IMR-90 (cell line): Measurements from ENCODE around the gene DDX54. TPM values are rescaled to one million over a fixed set of nuclear protein-coding genes. Genes with fewer than 3 reads are reported as not detected.

Experiments used
- ATAC-seq: fragments of 200-7000 bp; cut with Tn5 transposase; 2 replicates; pipeline ENCODE4 v1.9.1; 2020; ENCODE audit warnings: low read depth, mild to moderate bottlenecking, moderate library complexity
- BruUV-seq: library from RNA; stranded (reverse); fragments of 400-500 nt; replicated peaks from 2 replicates; lab custom pipeline; 2021; lab: Mats Ljungman, UMichigan
- CTCF ChIA-PET: fragments of 300-600 bp; formaldehyde crosslinking; extraction: SDS; loops from one replicate; lab custom pipeline; 2021; ENCODE audit warnings: antibody characterized with exemption; lab: Yijun Ruan, JAX
- POLR2A ChIA-PET: fragments of 300-600 bp; sonication (Branson Sonifier 250); formaldehyde crosslinking; loops from one replicate; lab custom pipeline; 2022; ENCODE audit warnings: antibody characterized with exemption; ENCODE audit not compliant: unreplicated experiment; lab: Charles Lee
- DNase-seq: peaks from one replicate; pipeline ENCODE4 v3.0.0; 2013
- H2AFZ ChIP-seq: replicated peaks from 2 replicates; pipeline ENCODE3; 2013; ENCODE audit warnings: low read length, mild to moderate bottlenecking; ENCODE audit not compliant: poor library complexity
- H2AK5ac ChIP-seq: 2 replicates; pipeline ENCODE4 v1.6.1; 2013; ENCODE audit warnings: low read depth, low read length, inconsistent platforms
- H2AK9ac ChIP-seq: replicated peaks from 2 replicates; pipeline ENCODE3; 2013; ENCODE audit warnings: mild to moderate bottlenecking, low read depth, low read length, moderate library complexity; ENCODE audit not compliant: poor library complexity
- H2BK120ac ChIP-seq: 2 replicates; pipeline ENCODE4 v1.6.1; 2013; ENCODE audit warnings: low read depth, low read length, inconsistent platforms
- H2BK15ac ChIP-seq: 3 replicates; pipeline ENCODE4 v1.6.1; 2013; ENCODE audit warnings: low read depth, low read length, inconsistent platforms
- H2BK20ac ChIP-seq: 2 replicates; pipeline ENCODE4 v1.6.1; 2013; ENCODE audit warnings: low read depth, mild to moderate bottlenecking, inconsistent platforms, low read length, moderate library complexity
- H2BK5ac ChIP-seq: 2 replicates; pipeline ENCODE4 v1.6.1; 2013; ENCODE audit warnings: mild to moderate bottlenecking, low read depth, low read length, inconsistent platforms; ENCODE audit not compliant: poor library complexity, severe bottlenecking
- H3K14ac ChIP-seq: replicated peaks from 2 replicates; pipeline ENCODE4 v1.6.1; 2013; ENCODE audit warnings: low read depth, low read length, inconsistent platforms
- H3K18ac ChIP-seq: 2 replicates; pipeline ENCODE4 v1.6.1; 2013; ENCODE audit warnings: low read depth, low read length, control low read depth
- H3K23ac ChIP-seq: 2 replicates; pipeline ENCODE4 v1.6.1; 2013; ENCODE audit warnings: low read depth, low read length, inconsistent platforms
- H3K27ac ChIP-seq: 2 replicates; pipeline ENCODE4 v1.5.1; 2013; ENCODE audit warnings: mild to moderate bottlenecking, control low read depth, low read length; ENCODE audit not compliant: insufficient read depth
- H3K27me3 ChIP-seq: 2 replicates; pipeline ENCODE4 v1.6.1; 2013; ENCODE audit warnings: low read length; ENCODE audit not compliant: control insufficient read depth, insufficient read depth
- H3K36me3 ChIP-seq: 2 replicates; pipeline ENCODE4 v1.6.1; 2013; ENCODE audit warnings: low read length, mixed read lengths; ENCODE audit not compliant: control insufficient read depth, insufficient read depth
- H3K4ac ChIP-seq: 2 replicates; pipeline ENCODE4 v1.6.1; 2013; ENCODE audit warnings: low read depth, low read length, inconsistent platforms
- H3K4me1 ChIP-seq: 2 replicates; pipeline ENCODE4 v1.6.1; 2013; ENCODE audit warnings: low read length, mixed read lengths; ENCODE audit not compliant: control insufficient read depth, insufficient read depth
- H3K4me2 ChIP-seq: 2 replicates; pipeline ENCODE4 v1.6.1; 2013; ENCODE audit warnings: low read depth, mild to moderate bottlenecking, control low read depth, low read length, moderate library complexity
- H3K4me3 ChIP-seq: 2 replicates; pipeline ENCODE4 v1.5.1; 2013; ENCODE audit warnings: low read depth, mild to moderate bottlenecking, control low read depth, low read length, moderate library complexity; ENCODE audit not compliant: insufficient read depth
- H3K56ac ChIP-seq: 2 replicates; pipeline ENCODE4 v1.6.1; 2013; ENCODE audit warnings: low read length, inconsistent platforms; ENCODE audit not compliant: insufficient read depth; ENCODE audit errors: extremely low read depth
- H3K79me1 ChIP-seq, 2 experiments: 2 replicates each; pipeline ENCODE4 v1.6.1; 2013; ENCODE audit warnings: low read length in 2 of 2, inconsistent platforms in 1 of 2, low read depth in 1 of 2
- H3K9ac ChIP-seq: 2 replicates; pipeline ENCODE4 v1.6.1; 2013; ENCODE audit warnings: low read depth, low read length, control low read depth
- H3K9me1 ChIP-seq: 2 replicates; pipeline ENCODE4 v1.6.1; 2013; ENCODE audit warnings: low read length, inconsistent platforms; ENCODE audit not compliant: insufficient read depth
- H3K9me3 ChIP-seq: 2 replicates; pipeline ENCODE4 v1.6.1; 2013; ENCODE audit warnings: low read length; ENCODE audit not compliant: control insufficient read depth, insufficient read depth
- H4K20me1 ChIP-seq: 2 replicates; pipeline ENCODE4 v1.6.1; 2013; ENCODE audit warnings: low read length, inconsistent platforms; ENCODE audit not compliant: insufficient read depth
- H4K5ac ChIP-seq: 2 replicates; pipeline ENCODE4 v1.6.1; 2013; ENCODE audit warnings: mild to moderate bottlenecking, low read depth, low read length, control low read depth
- H4K8ac ChIP-seq, 2 experiments: 2 replicates each; pipeline ENCODE4 v1.6.1; 2013; ENCODE audit warnings: low read depth in 2 of 2, low read length in 2 of 2, control low read depth in 1 of 2, inconsistent platforms in 1 of 2
- H4K91ac ChIP-seq: 2 replicates; pipeline ENCODE4 v1.6.1; 2013; ENCODE audit warnings: low read depth, low read length, inconsistent platforms; ENCODE audit not compliant: insufficient read depth
- FOS ChIP-seq: fragments of 150-350 bp; IDR thresholded peaks from 2 replicates; pipeline ENCODE4 v1.6.1; 2016; ENCODE audit warnings: low read depth, low read length
- WGBS, 2 experiments: methylation state at CpG; one replicate each; pipeline versions ENCODE4 v1.1.5 to v1.1.7; 2013; ENCODE audit warnings: missing lambda C conversion rate in 2 of 2; ENCODE audit not compliant: insufficient read length in 1 of 2; ENCODE audit errors: extremely low coverage in 2 of 2; 5-methylcytosine and 5-hydroxymethylcytosine counted together
- dilution Hi-C: fragments of 300-500 bp; cut with HindIII; formaldehyde crosslinking; loops from one replicate; pipeline ENCODE4 v1.14.3; 2018; ENCODE audit warnings: low sequenced_read_pairs; ENCODE audit not compliant: unreplicated experiment
- in situ Hi-C: fragments of 300-500 bp; cut with MboI; formaldehyde crosslinking; loops from 3 replicates; pipeline ENCODE4 v1.14.3; 2019; ENCODE audit warnings: low sequenced_read_pairs, inconsistent platforms, mixed read lengths
- intact Hi-C: fragments of 100-400 bp; cut with micrococcal nuclease; formaldehyde crosslinking; loops from 2 replicates; pipeline ENCODE4 v1.10.0; 2022
- polyA plus RNA-seq, 3 experiments: library from polyadenylated mRNA; depleted of rRNA; stranded (reverse); fragments of >200 nt; gene quantifications; 2 replicates each; pipeline ENCODE4 v1.2.3, GENCODE V29; 2012; ENCODE audit warnings: low replicate concordance in 1 of 3
- total RNA-seq: library from RNA; depleted of rRNA; stranded (reverse); fragments of >200 nt; gene quantifications from 2 replicates; pipeline ENCODE4 v1.2.3, GENCODE V29; 2012
- TF ChIP-seq, protein P1 (sequence below): fragments of 150-350 bp; IDR thresholded peaks from 2 replicates; pipeline ENCODE4 v1.6.1; 2016; ENCODE audit warnings: low read depth, mild to moderate bottlenecking, low read length, moderate library complexity, borderline replicate concordance

DDX54 gene
- total and polyA plus RNA-seq, 2 of the 4 experiments (the other 2 are of a cell fraction), result 23.8 to 47.5 TPM

DNA sequence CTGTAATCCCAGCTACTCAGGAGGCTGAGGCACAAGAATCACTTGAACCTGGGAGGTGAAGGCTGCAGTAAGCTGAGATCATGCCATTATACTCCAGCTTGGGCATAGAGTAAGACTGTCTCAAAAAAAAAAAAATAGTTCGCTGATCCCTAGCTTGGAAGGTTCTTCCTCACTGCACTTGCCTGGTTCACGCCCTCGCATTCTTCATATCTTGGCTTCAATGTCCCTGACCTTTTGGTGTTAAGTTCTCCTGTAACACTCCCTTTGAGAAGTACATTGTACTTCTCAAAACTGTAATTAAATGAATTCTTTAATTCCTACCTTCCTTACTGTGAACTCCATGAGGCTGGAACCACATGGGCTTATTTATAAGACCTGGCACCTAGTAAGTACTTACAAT lies 19.5 kb upstream of the DDX54 start:
- Histone ChIP-seq H3K27ac (no peak overlapping the region), H2BK120ac (no peak overlapping the region), H2AK5ac (no peak overlapping the region), H3K9me1 (peaks cover 11% of the 10 kb centered on the region; the same call in 1 of the 2 replicates), H4K91ac (no peak overlapping the region), H4K5ac (no peak overlapping the region), H2AK9ac (no peak overlapping the region), H2BK15ac (no peak overlapping the region), H3K36me3 (no peaks in the 10 kb centered on the region), H2BK20ac (no peak overlapping the region), H3K4ac (no peak overlapping the region), H3K18ac (no peak overlapping the region), H3K4me1 (peaks cover 7% of the 10 kb centered on the region), H3K4me2 (no peak overlapping the region), H2BK5ac (no peak overlapping the region), H3K4me3 (no peak overlapping the region), H3K56ac (no peak overlapping the region), H4K20me1 (no peaks in the 10 kb centered on the region), H3K27me3 (no peaks in the 10 kb centered on the region), H3K79me1 (no peaks in the 10 kb centered on the region), H3K23ac (no peak overlapping the region), H3K9ac (no peak overlapping the region), H4K8ac (no peak overlapping the region), H2AFZ (no peak overlapping the region), H3K14ac (no peak overlapping the region), H3K9me3 (no peaks in the 10 kb centered on the region)
- ATAC-seq (no peak), DNase-seq (no peak)
- dilution Hi-C loops, result no loop called here
- no TSS peak for BruUV-seq
- no peak for TF ChIP-seq FOS
- TF ChIP-seq, protein P1, sequence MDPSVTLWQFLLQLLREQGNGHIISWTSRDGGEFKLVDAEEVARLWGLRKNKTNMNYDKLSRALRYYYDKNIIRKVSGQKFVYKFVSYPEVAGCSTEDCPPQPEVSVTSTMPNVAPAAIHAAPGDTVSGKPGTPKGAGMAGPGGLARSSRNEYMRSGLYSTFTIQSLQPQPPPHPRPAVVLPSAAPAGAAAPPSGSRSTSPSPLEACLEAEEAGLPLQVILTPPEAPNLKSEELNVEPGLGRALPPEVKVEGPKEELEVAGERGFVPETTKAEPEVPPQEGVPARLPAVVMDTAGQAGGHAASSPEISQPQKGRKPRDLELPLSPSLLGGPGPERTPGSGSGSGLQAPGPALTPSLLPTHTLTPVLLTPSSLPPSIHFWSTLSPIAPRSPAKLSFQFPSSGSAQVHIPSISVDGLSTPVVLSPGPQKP, result no peak
- no CpG with 5 or more reads among the region's 3 CpGs for WGBS, 2 experiments
- POLR2A ChIA-PET, result no interaction called here
- intact Hi-C loops, result no loop called here
- CTCF ChIA-PET, result no interaction called here
- in situ Hi-C loops, result no loop called here
